OCI-LY7 (cell line): ENCODE results near the gene CDK17. TPM values are rescaled to one million over a fixed set of nuclear protein-coding genes. Genes with fewer than 3 reads are reported as not detected.
"Not testable (repeated sequence)": the region's sequence is repeated elsewhere in the genome, so short reads cannot be mapped to it uniquely, and the experiment has no call there.

Experiments used
- BruUV-seq: library from RNA; stranded (reverse); fragments of 400-500 nt; replicated peaks from 2 replicates; lab custom pipeline; 2021; lab: Mats Ljungman, UMichigan
- CTCF ChIA-PET: fragments of 300-600 bp; sonication (Branson Sonifier 250); formaldehyde crosslinking; loops from one replicate; lab custom pipeline; 2022; ENCODE audit warnings: antibody characterized with exemption; ENCODE audit not compliant: unreplicated experiment; lab: Charles Lee
- POLR2A ChIA-PET: fragments of 300-600 bp; sonication (Branson Sonifier 250); formaldehyde crosslinking; loops from one replicate; lab custom pipeline; 2022; ENCODE audit warnings: antibody characterized with exemption; lab: Charles Lee
- DNase-seq: peaks from one replicate; pipeline ENCODE4 v3.0.0-alpha.2; 2015; ENCODE audit warnings: low spot score
- H2AFZ ChIP-seq: fragments of 200-600 bp; sonication (generic), shearing (Covaris generic); 2 replicates; pipeline ENCODE4 v1.6.1; 2014; ENCODE audit warnings: mild to moderate bottlenecking, antibody characterized with exemption, low read length, moderate library complexity
- H3K27ac ChIP-seq: fragments of 200-600 bp; sonication (generic); 2 replicates; pipeline ENCODE4 v1.5.1; 2014; ENCODE audit warnings: mixed run types, low read depth, mild to moderate bottlenecking, moderate library complexity, low read length, inconsistent platforms; ENCODE audit not compliant: poor library complexity, severe bottlenecking
- H3K36me3 ChIP-seq: fragments of 200-600 bp; sonication (generic); 2 replicates; pipeline ENCODE4 v1.6.1; 2014; ENCODE audit warnings: mild to moderate bottlenecking, antibody characterized with exemption, low read length, moderate library complexity, mixed read lengths; ENCODE audit not compliant: insufficient read depth
- H3K4me1 ChIP-seq: fragments of 200-600 bp; sonication (generic); 2 replicates; pipeline ENCODE4 v1.5.1; 2014; ENCODE audit warnings: mild to moderate bottlenecking, low read length; ENCODE audit not compliant: insufficient read depth, poor library complexity, severe bottlenecking
- H3K4me2 ChIP-seq: fragments of 200-600 bp; sonication (generic); 2 replicates; pipeline ENCODE4 v1.6.1; 2014; ENCODE audit warnings: mild to moderate bottlenecking, low read length
- H3K4me3 ChIP-seq: fragments of 200-600 bp; sonication (generic); 2 replicates; pipeline ENCODE4 v1.5.1; 2014; ENCODE audit warnings: mild to moderate bottlenecking, low read depth, low read length; ENCODE audit not compliant: poor library complexity, severe bottlenecking
- H3K79me2 ChIP-seq: fragments of 200-600 bp; sonication (generic); 2 replicates; pipeline ENCODE4 v1.6.1; 2016; ENCODE audit warnings: low read depth, mild to moderate bottlenecking, low read length, moderate library complexity, mixed read lengths; ENCODE audit not compliant: insufficient read depth
- H3K9me2 ChIP-seq: fragments of 200-600 bp; sonication (generic); 2 replicates; pipeline ENCODE4 v1.6.1; 2016; ENCODE audit warnings: mild to moderate bottlenecking, low read length, mixed read lengths; ENCODE audit not compliant: insufficient read depth
- H3K9me3 ChIP-seq: fragments of 200-600 bp; sonication (generic); 2 replicates; pipeline ENCODE4 v1.6.1; 2014; ENCODE audit warnings: mild to moderate bottlenecking, mixed run types, low read length, mixed read lengths
- H4K20me1 ChIP-seq: fragments of 200-600 bp; sonication (generic); 2 replicates; pipeline ENCODE4 v1.6.1; 2014; ENCODE audit warnings: mild to moderate bottlenecking, antibody characterized with exemption, low read length, moderate library complexity, mixed read lengths; ENCODE audit not compliant: insufficient read depth
- EZH2phosphoT487 ChIP-seq: fragments of 200-600 bp; sonication (generic); IDR thresholded peaks from 2 replicates; pipeline ENCODE4 v1.6.1; 2018; ENCODE audit warnings: low read depth, borderline replicate concordance, mild to moderate bottlenecking, mixed run types, antibody characterized with exemption, low read length, moderate library complexity, mixed read lengths
- intact Hi-C: fragments of 100-400 bp; cut with micrococcal nuclease; formaldehyde crosslinking; loops from one replicate; pipeline ENCODE4 v1.10.0; 2022; ENCODE audit not compliant: unreplicated experiment
- total RNA-seq, 2 experiments: library from RNA; depleted of rRNA in 1 of 2; stranded (reverse); fragments of >200 nt in 1 of 2; shearing (Covaris generic) in 1 of 2; gene quantifications; 2 replicates each; pipeline ENCODE4 v1.2.3, GENCODE V29; 2014 to 2022
- TF ChIP-seq, protein P1 (sequence below): fragments of 200-600 bp; sonication (generic); conservative IDR thresholded peaks from 2 replicates; pipeline ENCODE4 v1.5.1; 2014; ENCODE audit warnings: mild to moderate bottlenecking, antibody characterized with exemption, low read length, moderate library complexity, mixed read lengths

Gene CDK17
- total RNA-seq, 2 experiments from 2014 or later: 34.5 to 43.4 TPM

DNA sequence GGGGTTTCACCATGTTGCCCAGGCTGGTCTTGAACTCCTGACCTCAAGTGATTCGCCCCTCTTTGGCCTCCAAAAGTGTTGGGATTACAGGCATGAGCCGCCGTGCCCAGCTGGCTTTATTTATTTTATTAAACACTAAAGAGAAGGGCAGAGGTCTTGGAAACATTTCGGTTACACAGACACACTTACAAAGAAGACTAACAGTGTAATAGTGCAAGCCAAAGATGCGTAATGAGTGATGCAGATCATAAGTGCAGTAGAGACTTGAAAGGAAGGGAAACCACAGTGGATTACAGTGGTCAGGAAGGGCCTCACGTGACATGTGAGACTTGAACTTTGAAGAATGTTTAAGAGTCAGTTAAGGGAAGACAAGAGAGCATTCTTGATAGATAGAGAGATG is 33.9 kb upstream of the CDK17 start:
- no TSS peak for BruUV-seq
- intact Hi-C loops: no loop called here

DNA sequence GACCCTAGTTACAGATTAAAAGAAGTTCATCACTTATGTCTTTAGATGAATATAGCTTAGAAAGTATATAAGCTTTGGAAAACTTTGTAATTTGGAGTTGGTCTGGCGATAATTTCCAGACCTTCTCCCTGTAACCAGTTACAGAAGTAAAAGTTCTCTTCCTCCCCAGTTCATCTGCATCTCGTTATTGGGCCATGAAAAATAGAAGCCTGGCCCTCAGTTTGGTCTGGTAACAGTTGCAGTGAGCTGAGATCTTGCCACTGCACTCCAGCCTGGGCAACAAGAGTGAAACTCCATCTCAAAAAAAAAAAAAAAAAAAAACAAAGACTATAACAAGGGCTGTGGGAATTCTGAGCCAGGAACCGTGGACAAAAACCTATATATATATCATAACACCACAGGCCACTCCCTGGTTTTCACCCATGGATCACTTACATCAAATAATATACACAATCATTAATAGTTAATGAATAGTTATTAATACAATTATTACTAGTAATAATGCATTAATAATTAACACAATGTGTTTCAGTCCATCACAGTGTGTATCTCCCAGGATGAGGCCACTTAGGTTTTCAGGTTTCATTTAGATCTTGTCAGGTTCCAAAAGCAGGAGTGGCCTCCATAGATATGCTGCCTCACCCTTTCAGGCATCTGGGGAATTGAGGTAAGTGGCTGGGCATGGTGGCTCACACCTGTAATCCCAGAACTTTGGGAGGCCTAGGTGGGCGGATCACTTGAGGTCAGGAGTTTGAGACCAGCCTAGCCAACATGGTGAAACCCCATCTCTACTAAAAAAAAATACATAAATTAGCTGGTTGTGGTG is 32.5 kb upstream of the CDK17 start:
- intact Hi-C loops, H3K9me3 ChIP-seq, CTCF ChIA-PET, H3K9me2 ChIP-seq, BruUV-seq, H4K20me1 ChIP-seq, H3K4me2 ChIP-seq, DNase-seq, H2AFZ ChIP-seq, H3K79me2 ChIP-seq, H3K4me1 ChIP-seq, H3K36me3 ChIP-seq, H3K27ac ChIP-seq, H3K4me3 ChIP-seq: not testable (repeated sequence)
- POLR2A ChIA-PET: interaction anchor here (0.7 to 2.8 kb wide), 3 partner anchors 10 to 26 kb away, joined by 3 to 7 read pairs (median 5); no protein-coding TSS in a partner anchor

More for the DNA sequence above, 33.9 kb upstream of the CDK17 start:
- Histone ChIP-seq H4K20me1 (no peaks in the 10 kb centered on the region), H3K79me2 (no peaks in the 10 kb centered on the region), H3K4me2 (peak overlapping the region; percentile 19; the same call in 1 of the 2 replicates), H3K36me3 (no peaks in the 10 kb centered on the region), H3K4me1 (peaks cover 5% of the 10 kb centered on the region), H3K9me2 (no peaks in the 10 kb centered on the region), H3K4me3 (no peak overlapping the region), H3K9me3 (no peaks in the 10 kb centered on the region), H3K27ac (no peak overlapping the region), H2AFZ (peak overlapping the region; percentile 80)
- peak; percentile 38 for DNase-seq
- CTCF ChIA-PET: no interaction called here
- POLR2A ChIA-PET: interaction anchor here (0.5 to 1.0 kb wide), 5 partner anchors 12 to 185 kb away, joined by 3 to 5 read pairs (median 3); no protein-coding TSS in a partner anchor
- no peak for TF ChIP-seq EZH2phosphoT487
- TF ChIP-seq, protein P1, sequence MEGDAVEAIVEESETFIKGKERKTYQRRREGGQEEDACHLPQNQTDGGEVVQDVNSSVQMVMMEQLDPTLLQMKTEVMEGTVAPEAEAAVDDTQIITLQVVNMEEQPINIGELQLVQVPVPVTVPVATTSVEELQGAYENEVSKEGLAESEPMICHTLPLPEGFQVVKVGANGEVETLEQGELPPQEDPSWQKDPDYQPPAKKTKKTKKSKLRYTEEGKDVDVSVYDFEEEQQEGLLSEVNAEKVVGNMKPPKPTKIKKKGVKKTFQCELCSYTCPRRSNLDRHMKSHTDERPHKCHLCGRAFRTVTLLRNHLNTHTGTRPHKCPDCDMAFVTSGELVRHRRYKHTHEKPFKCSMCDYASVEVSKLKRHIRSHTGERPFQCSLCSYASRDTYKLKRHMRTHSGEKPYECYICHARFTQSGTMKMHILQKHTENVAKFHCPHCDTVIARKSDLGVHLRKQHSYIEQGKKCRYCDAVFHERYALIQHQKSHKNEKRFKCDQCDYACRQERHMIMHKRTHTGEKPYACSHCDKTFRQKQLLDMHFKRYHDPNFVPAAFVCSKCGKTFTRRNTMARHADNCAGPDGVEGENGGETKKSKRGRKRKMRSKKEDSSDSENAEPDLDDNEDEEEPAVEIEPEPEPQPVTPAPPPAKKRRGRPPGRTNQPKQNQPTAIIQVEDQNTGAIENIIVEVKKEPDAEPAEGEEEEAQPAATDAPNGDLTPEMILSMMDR: no peak

DNA sequence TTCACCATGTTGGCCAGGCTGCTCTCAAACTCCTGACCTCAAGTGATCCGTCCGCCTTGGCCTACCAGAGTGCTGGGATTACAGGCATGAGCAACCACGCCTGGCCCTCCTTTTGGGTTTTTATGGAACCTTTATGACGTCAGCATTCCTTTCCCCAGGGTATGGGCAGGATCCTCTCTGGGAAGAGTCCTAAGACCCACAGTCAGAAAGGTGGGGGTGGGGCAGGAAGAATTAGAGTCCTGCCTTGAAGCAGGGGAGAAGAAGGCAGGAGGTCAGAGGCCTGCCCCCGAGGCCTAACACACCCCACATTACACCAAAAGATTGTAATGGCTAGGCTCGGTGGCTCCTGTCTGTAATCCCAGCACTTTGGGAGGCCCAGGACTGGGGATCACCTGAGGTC is 30.8 kb upstream of the CDK17 start:
- intact Hi-C loops: no loop called here

More for the DNA sequence above, 30.8 kb upstream of the CDK17 start:
- no TSS peak for BruUV-seq
- Histone ChIP-seq H3K27ac (no peak overlapping the region), H3K9me3 (no peaks in the 10 kb centered on the region), H3K4me3 (no peak overlapping the region), H2AFZ (no peak overlapping the region), H3K4me1 (peaks cover 5% of the 10 kb centered on the region), H4K20me1 (no peaks in the 10 kb centered on the region), H3K4me2 (no peak overlapping the region), H3K9me2 (no peaks in the 10 kb centered on the region), H3K36me3 (no peaks in the 10 kb centered on the region), H3K79me2 (no peaks in the 10 kb centered on the region)
- CTCF ChIA-PET: no interaction called here
- no peak for DNase-seq
- POLR2A ChIA-PET: interaction anchor here (1.2 to 2.8 kb wide), 2 partner anchors 9 to 27 kb away, joined by 3 to 7 read pairs; no protein-coding TSS in a partner anchor
- no peak for TF ChIP-seq EZH2phosphoT487
- TF ChIP-seq, protein P1: no peak
